ENCODE measurements around the gene ARF3.

Gene ARF3

GRCh38 chr12:48994224-48995085 is 37.2 kb upstream of the ARF3 start:
- H3K4me1 ChIP-seq (ENCODE audit: low read depth, poor library complexity, severe bottlenecking), result peaks cover 21% of the 10 kb centered on the region
- no peaks in the 10 kb centered on the region for H3K79me2 ChIP-seq (ENCODE audit: insufficient read depth, low read depth)
- H3K4me2 ChIP-seq, result no peak overlapping the region
- no peaks in the 10 kb centered on the region for H3K36me3 ChIP-seq (ENCODE audit: insufficient read depth)
- H3K27me3 ChIP-seq (ENCODE audit: insufficient read depth, low read depth), result no peaks in the 10 kb centered on the region; the same call in 1 of the 2 replicates
- no peak for TF ChIP-seq CTCF (conservative IDR thresholded peaks at IDR 0.05; ENCODE audit: low read depth, low read length)
- no peak overlapping the region for H3K4me3 ChIP-seq (IDR thresholded peaks at IDR 0.05; ENCODE audit: insufficient read depth, low read depth, low read length)
- H3K9ac ChIP-seq, result no peak overlapping the region
- H3K27ac ChIP-seq, result no peak overlapping the region
- no peak overlapping the region for H2AFZ ChIP-seq (ENCODE audit: low read depth)
- H4K20me1 ChIP-seq (ENCODE audit: insufficient read depth), result no peaks in the 10 kb centered on the region

- peaks cover 4% of the 10 kb centered on the region for H3K27me3 ChIP-seq (ENCODE audit: insufficient read depth, low read depth)
- H3K4me1 ChIP-seq (ENCODE audit: low read depth, poor library complexity, severe bottlenecking), result peaks cover 21% of the 10 kb centered on the region
- H3K4me2 ChIP-seq, result no peak overlapping the region
- no peaks in the 10 kb centered on the region for H3K36me3 ChIP-seq (ENCODE audit: insufficient read depth)
- H2AFZ ChIP-seq (ENCODE audit: low read depth), result no peak overlapping the region
- no peak for TF ChIP-seq CTCF (conservative IDR thresholded peaks at IDR 0.05; ENCODE audit: low read depth, low read length)
- H3K79me2 ChIP-seq (ENCODE audit: insufficient read depth, low read depth), result no peaks in the 10 kb centered on the region
- no peak overlapping the region for H3K4me3 ChIP-seq (IDR thresholded peaks at IDR 0.05; ENCODE audit: insufficient read depth, low read depth, low read length)
- H4K20me1 ChIP-seq (ENCODE audit: insufficient read depth), result no peaks in the 10 kb centered on the region
- no peak overlapping the region for H3K27ac ChIP-seq
- H3K9ac ChIP-seq, result no peak overlapping the region
Measured at GRCh38 chr12:48993787-48994186, 36.5 kb upstream of the ARF3 start.

- Histone ChIP-seq H3K27ac (no peak overlapping the region), H3K36me3 (ENCODE audit: insufficient read depth) (no peaks in the 10 kb centered on the region), H2AFZ (ENCODE audit: low read depth) (0 out of 2 replicates have a peak overlapping the region, but pooled peaks have one; percentile 3), H3K9ac (no peak overlapping the region), H3K79me2 (ENCODE audit: insufficient read depth, low read depth) (no peaks in the 10 kb centered on the region), H4K20me1 (ENCODE audit: insufficient read depth) (no peaks in the 10 kb centered on the region), H3K4me2 (no peak overlapping the region), H3K4me3 (IDR thresholded peaks at IDR 0.05; ENCODE audit: insufficient read depth, low read depth, low read length) (no peak overlapping the region), H3K27me3 (ENCODE audit: insufficient read depth, low read depth) (peaks cover 4% of the 10 kb centered on the region), H3K4me1 (ENCODE audit: low read depth, poor library complexity, severe bottlenecking) (peaks cover 21% of the 10 kb centered on the region)
- no peak for TF ChIP-seq CTCF (conservative IDR thresholded peaks at IDR 0.05; ENCODE audit: low read depth, low read length)
Measured at GRCh38 chr12:48991247-48992050, 34.2 kb upstream of the ARF3 start.

- TF ChIP-seq CTCF (conservative IDR thresholded peaks at IDR 0.05; ENCODE audit: low read depth, low read length), result no peak
- Histone ChIP-seq H3K27me3 (ENCODE audit: insufficient read depth, low read depth) (peaks cover 4% of the 10 kb centered on the region), H3K36me3 (ENCODE audit: insufficient read depth) (no peaks in the 10 kb centered on the region), H3K4me1 (ENCODE audit: low read depth, poor library complexity, severe bottlenecking) (peaks cover 18% of the 10 kb centered on the region), H4K20me1 (ENCODE audit: insufficient read depth) (no peaks in the 10 kb centered on the region), H3K4me2 (no peak overlapping the region), H2AFZ (ENCODE audit: low read depth) (0 out of 2 replicates have a peak overlapping the region, but pooled peaks have one; percentile 3), H3K9ac (no peak overlapping the region), H3K79me2 (ENCODE audit: insufficient read depth, low read depth) (no peaks in the 10 kb centered on the region), H3K27ac (no peak overlapping the region), H3K4me3 (IDR thresholded peaks at IDR 0.05; ENCODE audit: insufficient read depth, low read depth, low read length) (no peak overlapping the region)
Measured at GRCh38 chr12:48990552-48990951, 33.3 kb upstream of the ARF3 start.

Data from KMS-11 (cell line).